NT2/D1 (cell line): Measurements from ENCODE around the gene EPHB4.

Experiments
- DNase-seq: peaks from one replicate; pipeline ENCODE4 v3.0.0-alpha.2; 2011; ENCODE audit warnings: low read depth, low spot score
- H3K27me3 ChIP-seq: 2 replicates; pipeline ENCODE4 v1.6.0; 2011; ENCODE audit warnings: mild to moderate bottlenecking; ENCODE audit not compliant: insufficient read length, insufficient read depth
- H3K36me3 ChIP-seq: 2 replicates; pipeline ENCODE4 v1.6.1; 2011; ENCODE audit warnings: mild to moderate bottlenecking, low read length, mixed read lengths; ENCODE audit not compliant: insufficient read depth, insufficient read length
- H3K4me1 ChIP-seq: 2 replicates; pipeline ENCODE4 v1.5.1; 2011; ENCODE audit not compliant: insufficient read depth, insufficient read length
- H3K4me3 ChIP-seq: 2 replicates; pipeline ENCODE4 v1.5.1; 2011; ENCODE audit warnings: low read depth; ENCODE audit not compliant: insufficient read length
- H3K9ac ChIP-seq: 2 replicates; pipeline ENCODE4 v1.6.0; 2011; ENCODE audit warnings: low read depth; ENCODE audit not compliant: insufficient read length
- H3K9me3 ChIP-seq: 2 replicates; pipeline ENCODE4 v1.5.1; 2011; ENCODE audit warnings: mild to moderate bottlenecking, low read length; ENCODE audit not compliant: insufficient read depth
- SUZ12 ChIP-seq: IDR thresholded peaks from 2 replicates; pipeline ENCODE4 v1.6.1; 2011; ENCODE audit not compliant: insufficient read length, insufficient read depth; ENCODE audit errors: extremely low read depth
- YY1 ChIP-seq: IDR thresholded peaks from 2 replicates; pipeline ENCODE4 v1.6.1; 2011; ENCODE audit not compliant: insufficient read length, insufficient read depth
- ZNF274 ChIP-seq: IDR thresholded peaks from 2 replicates; pipeline ENCODE4 v1.6.1; 2011; ENCODE audit warnings: mild to moderate bottlenecking, low read depth, low read length

Gene EPHB4

DNA sequence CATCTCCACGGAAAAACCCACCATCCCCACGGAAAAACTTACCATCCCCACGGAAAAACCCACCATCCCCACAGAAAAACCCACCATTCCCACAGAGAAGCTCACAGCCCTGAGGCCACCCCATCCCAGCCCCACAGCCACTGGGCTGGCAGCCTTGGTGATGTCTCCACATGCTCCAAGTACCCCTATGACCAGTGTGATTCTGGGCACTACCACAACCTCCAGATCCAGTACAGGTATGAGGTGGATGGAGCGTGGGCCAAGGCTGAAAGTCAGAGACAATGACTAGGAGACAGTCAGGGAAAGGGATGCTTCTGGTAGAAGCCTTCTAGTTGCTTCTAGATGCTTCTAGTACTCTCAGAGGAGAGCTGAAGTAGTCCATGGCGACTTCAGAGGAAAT, 74.3 kb downstream of the EPHB4 start:
- no peak for TF ChIP-seq YY1
- TF ChIP-seq SUZ12 = no peak
- TF ChIP-seq ZNF274 = no peak
- Histone ChIP-seq H3K9me3 (no peaks in the 10 kb centered on the region), H3K27me3 (no peaks in the 10 kb centered on the region), H3K4me1 (no peaks in the 10 kb centered on the region), H3K4me3 (no peak overlapping the region), H3K9ac (no peak overlapping the region), H3K36me3 (no peaks in the 10 kb centered on the region)
- no peak for DNase-seq
